A549 (cell line): Measurements from ENCODE around the gene MAGEA1.
"Not testable (repeated sequence)": the region's sequence is repeated elsewhere in the genome, so short reads cannot be mapped to it uniquely, and the experiment has no call there.

ENCODE experiments used
- CTCF ChIP-seq: fragments of >200 bp; sonication (Bioruptor Twin); formaldehyde crosslinking; IDR thresholded peaks from 3 replicates; pipeline ENCODE4 v1.5.1; 2016
- EP300 ChIP-seq, 2 experiments: fragments of >200 bp; sonication (Bioruptor Twin); formaldehyde crosslinking; IDR thresholded peaks; 2 replicates in 1 of 2; 3 replicates in 1 of 2; pipeline ENCODE4 v1.6.1; 2016 to 2017
- HMGXB4 ChIP-seq: fragments of 250-450 bp; sonication (Bioruptor Pico); IDR thresholded peaks from 2 replicates; pipeline ENCODE4 v1.5.0; 2021; ENCODE audit warnings: mild to moderate bottlenecking, moderate library complexity, borderline replicate concordance
- HOXA7 ChIP-seq: fragments of 250-450 bp; sonication (Bioruptor Pico); IDR thresholded peaks from 2 replicates; pipeline ENCODE4 v1.5.0; 2020; ENCODE audit warnings: mild to moderate bottlenecking, moderate library complexity
- KDM5A ChIP-seq: fragments of 200-600 bp; sonication (generic); IDR thresholded peaks from 2 replicates; pipeline ENCODE4 v1.6.1; 2016; ENCODE audit warnings: antibody characterized with exemption, mild to moderate bottlenecking
- MAX ChIP-seq: IDR thresholded peaks from 2 replicates; pipeline ENCODE4 v1.6.1; 2012
- NPAS2 ChIP-seq: fragments of 250-450 bp; sonication (Bioruptor Pico); IDR thresholded peaks from 2 replicates; pipeline ENCODE4 v1.8.0; 2022; ENCODE audit warnings: mild to moderate bottlenecking, moderate library complexity, borderline replicate concordance
- PBX3 ChIP-seq: IDR thresholded peaks from 2 replicates; pipeline ENCODE4 v1.6.1; 2012
- POLR2A ChIP-seq: IDR thresholded peaks from 2 replicates; pipeline ENCODE4 v1.6.1; 2012; ENCODE audit warnings: mild to moderate bottlenecking, low read length
- SMC3 ChIP-seq: fragments of >200 bp; sonication (Bioruptor Twin); formaldehyde crosslinking; IDR thresholded peaks from 3 replicates; pipeline ENCODE4 v1.6.1; 2018; ENCODE audit warnings: inconsistent platforms
- USF2 ChIP-seq: fragments of 450-650 bp; IDR thresholded peaks from 2 replicates; pipeline ENCODE4 v1.6.1; 2014; ENCODE audit warnings: antibody characterized with exemption

DNA sequence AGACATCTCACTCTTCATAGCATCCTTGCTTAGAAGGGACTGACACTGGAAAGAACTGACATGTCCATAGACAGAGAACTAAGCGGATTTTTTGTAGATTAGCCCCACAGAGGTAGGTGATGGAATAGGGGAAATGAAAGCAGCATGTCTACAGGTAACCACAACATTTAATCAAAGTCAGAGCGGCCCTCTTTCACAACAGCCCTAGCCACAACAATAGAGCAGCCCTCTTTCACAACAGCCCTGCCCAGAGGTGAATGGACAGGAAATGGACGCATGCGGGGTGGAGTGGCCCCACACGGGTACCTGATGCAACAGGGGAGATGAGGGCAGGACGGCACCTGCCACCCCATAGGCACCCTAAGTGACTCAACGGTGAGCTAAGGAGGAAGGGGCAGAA is 32.8 kb upstream of the MAGEA1 start:
- TF ChIP-seq SMC3; KDM5A; POLR2A; CTCF; EP300 (IDR thresholded peaks at IDR 0.05); PBX3; HOXA7 (CRISPR knock-in tag); HMGXB4 (CRISPR knock-in tag); MAX; NPAS2; USF2: not testable (repeated sequence)
